ENCODE data around the gene CSGALNACT2.

GRCh38 chr10:43216931-43217562 is 78.8 kb downstream of the CSGALNACT2 start:
- TF ChIP-seq POLR2A (IDR thresholded peaks at IDR 0.05; ENCODE audit: low read length) (no peak), GATA1 (IDR thresholded peaks at IDR 0.05; ENCODE audit: low read depth, low read length) (no peak)

Measured in erythroblast (primary cell).